ENCODE measurements around the gene NFKBIA.
"Not testable (repeated sequence)": the region's sequence is repeated elsewhere in the genome, so short reads cannot be mapped to it uniquely, and the experiment has no call there.

The NFKBIA gene

GRCh38 chr14:35400648-35401421 lies 3.7 kb downstream of the NFKBIA start:
- no peak overlapping the region for H3K4me3 ChIP-seq (ENCODE audit: low read depth, low read length)
- TF ChIP-seq CTCF (IDR thresholded peaks at IDR 0.05; ENCODE audit: low read depth, low read length), result no peak
- in situ Hi-C loops (cut with HindIII; ENCODE audit: low sequenced_read_pairs), result no loop called here
- DNase-seq (ENCODE audit: low read depth, low spot score), result no peak

- H3K4me3 ChIP-seq (ENCODE audit: low read depth, low read length), result no peak overlapping the region
- no peak for DNase-seq (ENCODE audit: low read depth, low spot score)
- in situ Hi-C loops (cut with HindIII; ENCODE audit: low sequenced_read_pairs), result no loop called here
- no peak for TF ChIP-seq CTCF (IDR thresholded peaks at IDR 0.05; ENCODE audit: low read depth, low read length)
These were observed 5.2 kb downstream of the NFKBIA start for GRCh38 chr14:35399083-35399937.

GRCh38 chr14:35398071-35398584 lies 6.4 kb downstream of the NFKBIA start:
- H3K4me3 ChIP-seq (ENCODE audit: low read depth, low read length), result no peak overlapping the region
- in situ Hi-C loops (cut with HindIII; ENCODE audit: low sequenced_read_pairs), result no loop called here
- TF ChIP-seq CTCF (IDR thresholded peaks at IDR 0.05; ENCODE audit: low read depth, low read length), result no peak
- no peak for DNase-seq (ENCODE audit: low read depth, low spot score)

GRCh38 chr14:35396610-35397009 lies 7.9 kb downstream of the NFKBIA start:
- DNase-seq (ENCODE audit: low read depth, low spot score); H3K4me3 ChIP-seq (ENCODE audit: low read depth, low read length); in situ Hi-C loops (cut with HindIII; ENCODE audit: low sequenced_read_pairs): not testable (repeated sequence)

- in situ Hi-C loops (cut with HindIII; ENCODE audit: low sequenced_read_pairs), result no loop called here
- DNase-seq (ENCODE audit: low read depth, low spot score), result no peak
- no peak for TF ChIP-seq CTCF (IDR thresholded peaks at IDR 0.05; ENCODE audit: low read depth, low read length)
- no peak overlapping the region for H3K4me3 ChIP-seq (ENCODE audit: low read depth, low read length)
These were observed 9.3 kb downstream of the NFKBIA start for GRCh38 chr14:35395283-35395682.

GRCh38 chr14:35394326-35395013 lies 10.1 kb downstream of the NFKBIA start:
- TF ChIP-seq CTCF (IDR thresholded peaks at IDR 0.05; ENCODE audit: low read depth, low read length), result no peak

More at GRCh38 chr14:35394326-35395013, 10.1 kb downstream of the NFKBIA start:
- no peak overlapping the region for H3K4me3 ChIP-seq (ENCODE audit: low read depth, low read length)
- in situ Hi-C loops (cut with HindIII; ENCODE audit: low sequenced_read_pairs), result no loop called here
- no peak for DNase-seq (ENCODE audit: low read depth, low spot score)
